T-helper 22 cell (primary cell): ENCODE data around the gene IRF3.
A peak's percentile ranks its signal among the peaks of the same experiment; 100 is the strongest.

Experiments
- DNase-seq: peaks from one replicate; pipeline ENCODE4 v3.0.0-alpha.2; 2020; ENCODE audit warnings: low read depth

The IRF3 gene

GRCh38 chr19:49666120-49666444 lies 425 bp upstream of the IRF3 start:
- no peak for DNase-seq

- DNase-seq = no peak
Observed at GRCh38 chr19:49665036-49665350, 664 bp downstream of the IRF3 start.

GRCh38 chr19:49664171-49665035 lies 1.3 kb downstream of the IRF3 start:
- peak; percentile 82 for DNase-seq

DNA sequence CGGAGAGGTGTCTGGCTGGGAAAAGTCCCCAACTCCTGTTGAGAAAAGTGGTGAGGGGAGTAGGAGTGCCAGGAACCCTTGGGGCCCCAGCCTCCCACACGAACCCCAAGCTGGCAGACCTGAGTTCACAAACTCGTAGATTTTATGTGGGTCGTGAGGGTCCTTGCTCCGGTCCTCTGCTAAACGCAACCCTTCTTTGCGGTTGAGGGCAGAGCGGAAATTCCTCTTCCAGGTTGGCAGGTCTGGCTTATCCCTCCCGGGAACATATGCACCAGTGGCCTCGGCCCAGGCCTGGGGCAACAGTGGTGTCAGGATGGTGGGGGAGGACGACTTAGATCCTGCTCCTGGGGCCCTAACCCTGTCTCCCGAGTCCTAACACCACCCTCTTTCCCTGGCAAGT lies 2.4 kb downstream of the IRF3 start:
- no peak for DNase-seq

DNA sequence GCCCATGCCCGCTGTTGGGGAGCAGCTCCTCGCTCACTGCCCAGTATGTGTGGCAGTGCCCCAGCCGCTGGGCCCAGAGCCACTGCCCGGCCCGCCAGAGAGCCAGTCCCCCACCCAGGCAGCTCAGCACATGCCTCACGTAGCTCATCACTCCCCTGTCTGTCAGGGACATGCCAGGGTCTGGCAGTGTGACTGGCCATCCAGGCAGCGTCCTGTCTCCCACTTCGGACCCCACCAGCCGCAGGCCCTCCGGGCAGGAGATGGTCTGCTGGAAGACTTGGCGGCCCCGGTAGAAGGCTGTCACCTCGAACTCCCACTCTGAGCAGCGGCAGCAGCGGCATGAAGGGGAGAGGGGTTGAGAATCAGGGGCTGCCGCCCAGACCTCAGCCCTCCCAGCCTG lies 3.6 kb downstream of the IRF3 start:
- no peak for DNase-seq

GRCh38 chr19:49660338-49660961 lies 5.2 kb downstream of the IRF3 start:
- DNase-seq = no peak

- DNase-seq = no peak
Observed at GRCh38 chr19:49658566-49659442, 6.9 kb downstream of the IRF3 start.

GRCh38 chr19:49658139-49658517 lies 7.5 kb downstream of the IRF3 start:
- no peak for DNase-seq

GRCh38 chr19:49657493-49658138 lies 8.0 kb downstream of the IRF3 start:
- no peak for DNase-seq

DNA sequence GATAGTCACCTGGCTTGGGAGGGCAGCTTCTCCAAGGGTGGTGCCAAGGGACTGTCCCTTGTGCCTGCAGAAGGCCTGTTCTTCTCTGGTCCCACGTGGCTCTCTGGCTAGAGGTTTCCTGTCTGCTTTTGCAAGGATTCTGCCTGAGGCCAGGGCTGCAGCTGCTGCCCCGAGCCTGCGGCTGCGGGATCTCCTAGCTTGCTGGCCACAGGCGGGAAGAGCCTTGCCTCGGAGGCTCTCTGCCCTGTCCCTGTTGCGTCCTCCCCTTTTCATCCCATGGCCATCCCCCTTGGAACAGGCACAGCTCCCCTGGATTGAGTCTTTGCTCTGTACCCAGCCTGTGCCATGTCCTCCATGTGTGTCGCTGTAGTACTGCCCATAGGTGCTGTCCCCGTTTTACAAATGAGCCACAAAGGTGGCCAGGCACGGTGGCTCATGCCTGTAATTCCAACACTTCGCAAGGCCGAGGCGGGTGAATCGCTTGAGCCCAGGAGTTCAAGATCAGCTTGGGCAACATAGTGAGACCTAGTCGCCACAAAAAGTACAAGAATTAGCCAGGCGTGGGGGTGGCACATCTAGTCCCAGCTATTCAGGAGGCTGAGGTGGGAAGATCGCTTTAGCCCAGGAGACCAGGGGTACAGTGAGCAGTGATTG lies 9.1 kb downstream of the IRF3 start:
- no peak for DNase-seq

DNA sequence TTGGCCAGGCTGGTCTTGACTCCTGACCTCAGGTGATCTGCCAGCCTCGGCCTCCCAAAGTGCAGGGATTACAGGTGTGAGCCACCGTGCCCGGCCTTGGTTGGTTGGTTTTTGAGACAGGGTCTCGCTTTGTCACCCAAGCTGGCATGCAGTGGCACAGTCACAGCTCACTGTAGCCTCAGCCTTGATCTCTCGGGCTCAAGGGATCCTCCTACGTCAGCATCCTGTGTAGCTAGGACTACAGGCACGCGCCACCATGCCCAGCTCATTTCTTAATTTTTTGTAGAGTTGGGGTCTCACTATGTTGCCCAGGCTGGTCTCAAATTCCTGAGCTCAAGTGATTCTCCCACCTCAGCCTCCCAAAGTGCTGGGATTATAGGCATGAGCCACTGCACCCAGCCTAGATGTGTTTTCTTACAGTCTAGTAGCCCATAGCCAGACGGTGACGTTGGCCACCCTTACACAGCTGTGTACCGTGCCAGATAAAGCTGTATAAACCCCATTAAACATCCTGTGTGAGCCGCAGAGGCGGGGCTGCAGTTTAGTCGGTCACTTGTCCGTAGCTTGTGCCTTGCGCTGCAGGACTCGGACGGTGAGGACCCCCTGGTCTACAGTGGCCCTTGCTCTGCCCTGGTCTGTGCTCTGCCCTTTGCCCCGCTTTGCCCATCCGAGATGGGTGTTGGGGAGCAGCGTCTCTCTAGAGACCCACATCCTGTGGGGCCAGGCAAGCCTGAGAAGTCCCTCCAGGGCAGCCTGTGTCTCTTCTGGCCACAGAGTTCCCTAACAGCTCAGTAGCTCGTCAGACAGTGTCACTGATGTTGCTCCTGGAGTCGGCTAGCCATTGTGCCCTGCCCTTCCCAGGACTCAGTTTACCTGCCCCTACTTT lies 9.8 kb downstream of the IRF3 start:
- DNase-seq = no peak

GRCh38 chr19:49654581-49654980 lies 11.1 kb downstream of the IRF3 start:
- DNase-seq = no peak

DNA sequence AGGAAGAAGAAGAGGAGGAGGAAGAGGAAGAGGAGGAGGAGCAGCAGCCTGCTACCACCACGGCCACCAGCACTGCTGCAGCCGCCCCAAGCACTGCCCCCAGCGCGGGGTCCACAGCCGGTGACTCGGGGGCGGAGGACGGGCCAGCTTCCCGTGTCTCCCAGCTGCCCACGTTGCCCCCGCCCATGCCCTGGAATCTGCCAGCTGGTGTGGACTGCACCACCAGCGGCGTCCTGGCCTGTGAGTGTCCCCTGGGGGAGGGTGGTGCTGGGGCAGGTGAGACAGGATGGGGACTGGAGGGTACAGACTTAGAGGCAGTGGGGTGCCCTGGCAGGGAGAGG lies 12.2 kb downstream of the IRF3 start:
- no peak for DNase-seq

GRCh38 chr19:49652551-49653465 lies 12.8 kb downstream of the IRF3 start:
- DNase-seq = no peak

GRCh38 chr19:49651820-49652550 lies 13.7 kb downstream of the IRF3 start:
- DNase-seq = no peak

DNA sequence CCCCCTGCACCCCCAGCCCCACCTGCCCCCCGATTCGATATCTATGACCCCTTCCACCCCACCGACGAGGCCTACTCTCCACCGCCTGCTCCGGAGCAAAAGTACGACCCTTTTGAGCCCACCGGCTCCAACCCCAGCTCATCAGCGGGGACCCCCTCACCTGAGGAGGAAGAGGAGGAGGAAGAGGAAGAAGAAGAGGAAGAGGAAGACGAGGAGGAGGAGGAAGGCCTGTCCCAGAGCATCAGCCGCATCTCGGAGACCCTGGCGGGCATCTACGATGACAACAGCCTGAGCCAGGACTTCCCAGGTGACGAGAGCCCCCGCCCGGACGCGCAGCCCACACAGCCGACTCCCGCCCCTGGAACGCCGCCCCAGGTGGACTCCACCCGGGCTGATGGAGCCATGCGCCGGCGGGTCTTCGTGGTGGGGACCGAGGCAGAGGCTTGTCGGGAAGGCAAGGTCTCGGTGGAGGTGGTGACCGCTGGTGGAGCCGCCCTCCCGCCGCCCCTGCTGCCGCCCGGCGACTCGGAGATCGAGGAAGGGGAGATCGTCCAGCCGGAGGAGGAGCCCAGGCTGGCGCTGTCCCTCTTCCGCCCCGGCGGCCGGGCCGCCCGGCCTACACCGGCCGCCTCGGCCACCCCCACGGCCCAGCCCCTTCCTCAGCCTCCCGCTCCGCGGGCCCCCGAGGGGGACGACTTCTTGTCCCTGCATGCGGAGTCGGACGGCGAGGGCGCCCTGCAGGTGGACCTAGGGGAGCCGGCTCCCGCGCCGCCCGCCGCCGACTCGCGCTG lies 14.4 kb downstream of the IRF3 start:
- no peak for DNase-seq

GRCh38 chr19:49646586-49646985 lies 19.1 kb downstream of the IRF3 start:
- DNase-seq = no peak

GRCh38 chr19:49645995-49646394 lies 19.7 kb downstream of the IRF3 start:
- no peak for DNase-seq

- no peak for DNase-seq
Observed at GRCh38 chr19:49645592-49645991, 20.1 kb downstream of the IRF3 start.
